KBM-7 (cell line): ENCODE results near the gene IGSF5.
"Not testable (repeated sequence)": the region's sequence is repeated elsewhere in the genome, so short reads cannot be mapped to it uniquely, and the experiment has no call there.

ENCODE experiments used
- DNase-seq: peaks from one replicate; pipeline ENCODE4 v3.0.0-alpha.2; 2015
- in situ Hi-C: fragments of 300-500 bp; cut with MboI; formaldehyde crosslinking; loops from 2 replicates; pipeline ENCODE4 v1.14.3; 2020; ENCODE audit warnings: low sequenced_read_pairs, low pct_unique_long_range_greater_than_20kb, mixed read lengths

Gene IGSF5

DNA sequence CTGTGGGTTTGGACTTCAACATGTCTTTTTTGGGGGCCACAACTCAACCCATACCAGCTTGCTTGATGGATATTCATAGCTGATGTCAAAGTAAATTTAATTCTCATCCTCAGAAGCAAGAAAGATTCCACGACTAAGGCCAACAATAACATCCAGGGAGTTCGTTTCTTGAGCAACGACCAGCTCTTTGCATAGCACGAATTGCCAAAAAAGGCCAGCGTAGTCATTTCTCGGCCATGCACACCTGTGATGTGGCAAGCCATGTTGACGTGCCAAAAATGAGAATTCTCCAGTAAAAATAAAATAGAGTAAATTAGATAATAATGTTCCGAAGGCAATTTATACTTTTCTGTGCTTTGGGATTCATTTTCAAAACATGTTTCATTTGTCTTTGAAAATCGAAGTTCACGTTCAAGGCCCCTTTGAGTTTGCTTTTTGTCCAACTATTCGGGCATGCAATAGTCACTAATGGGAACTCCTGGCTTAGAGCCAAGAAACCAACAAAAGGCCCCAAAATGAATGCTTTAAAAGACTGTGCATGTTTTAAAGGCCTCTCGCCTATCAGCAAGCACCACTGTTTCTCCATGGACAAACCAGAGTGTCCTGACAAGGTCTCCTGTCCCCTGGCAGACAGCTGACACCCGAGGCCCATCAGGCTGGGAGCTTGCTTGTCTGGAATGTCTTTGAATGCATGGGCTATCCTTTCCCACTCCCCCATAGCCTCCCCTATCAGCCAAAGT is 14.4 kb upstream of the IGSF5 start:
- DNase-seq = no peak
- in situ Hi-C loops = no loop called here

DNA sequence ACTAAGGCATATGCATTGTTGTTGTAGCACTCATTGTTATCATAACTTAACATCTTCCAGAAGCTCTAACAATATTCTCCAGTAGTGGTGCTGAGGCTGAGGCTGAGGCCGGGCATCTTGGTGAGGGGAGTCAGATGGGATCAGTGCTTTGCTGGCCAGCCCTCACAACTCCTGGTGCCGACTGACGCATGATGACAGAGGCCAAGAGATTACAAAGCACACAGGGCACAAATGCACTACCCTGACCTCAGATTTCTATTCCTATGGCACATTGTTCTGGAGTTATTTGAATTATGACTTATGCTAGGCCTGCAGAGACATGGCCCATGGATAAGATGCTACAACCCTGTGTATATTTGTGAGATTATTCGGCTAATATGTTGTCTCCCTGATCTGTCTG is 8.3 kb upstream of the IGSF5 start:
- no peak for DNase-seq
- in situ Hi-C loops = no loop called here

DNA sequence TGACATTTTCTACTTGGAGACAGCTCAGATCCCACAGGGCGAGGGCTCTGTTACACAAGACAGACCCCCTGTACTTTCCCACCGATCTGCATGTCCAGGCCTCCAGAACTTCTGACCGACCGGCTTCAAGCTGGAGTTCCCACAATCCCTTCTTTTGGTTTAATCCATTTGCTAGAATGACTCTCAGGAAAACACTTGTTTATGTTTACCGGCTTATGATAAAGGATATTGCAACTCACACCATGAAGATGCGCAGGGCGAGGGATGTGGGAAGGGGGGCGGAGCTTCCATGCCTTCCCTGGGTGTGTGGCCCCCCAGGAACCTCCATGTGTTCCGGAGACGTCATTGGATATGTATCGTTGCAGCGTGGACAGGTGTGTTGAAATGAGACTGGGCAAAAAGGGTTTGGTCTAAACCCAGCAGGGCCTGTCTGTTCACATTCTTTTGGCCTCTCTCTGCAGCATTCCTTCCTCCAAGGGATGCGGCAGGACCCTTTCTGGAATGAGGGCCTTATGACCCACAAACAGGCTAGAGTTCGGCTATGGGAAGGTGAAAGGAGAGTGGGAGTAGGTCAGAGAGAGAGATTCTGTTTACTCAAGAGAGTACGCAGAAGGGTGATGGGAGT is 7.5 kb upstream of the IGSF5 start:
- DNase-seq = no peak
- in situ Hi-C loops = no loop called here

DNA sequence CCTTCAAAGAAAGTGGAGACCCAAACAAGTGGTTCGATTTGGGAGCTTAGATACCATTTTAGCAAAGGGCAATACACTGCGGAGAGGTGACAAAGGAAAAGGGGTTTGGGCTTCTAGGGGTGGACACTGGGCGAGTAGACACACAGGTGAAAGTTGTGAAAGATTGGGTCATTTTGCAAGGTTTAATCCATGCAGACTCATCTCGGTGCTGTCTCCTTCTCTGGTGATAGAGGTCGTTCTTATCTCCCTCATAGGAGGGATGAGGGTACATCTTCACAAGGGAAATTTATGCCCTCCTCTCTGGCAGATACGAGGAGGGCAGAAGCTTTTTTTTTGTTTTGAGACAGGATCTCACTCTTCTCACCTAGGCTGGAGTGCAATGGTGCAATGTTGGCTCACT is 6.4 kb upstream of the IGSF5 start:
- in situ Hi-C loops = no loop called here
- no peak for DNase-seq

DNA sequence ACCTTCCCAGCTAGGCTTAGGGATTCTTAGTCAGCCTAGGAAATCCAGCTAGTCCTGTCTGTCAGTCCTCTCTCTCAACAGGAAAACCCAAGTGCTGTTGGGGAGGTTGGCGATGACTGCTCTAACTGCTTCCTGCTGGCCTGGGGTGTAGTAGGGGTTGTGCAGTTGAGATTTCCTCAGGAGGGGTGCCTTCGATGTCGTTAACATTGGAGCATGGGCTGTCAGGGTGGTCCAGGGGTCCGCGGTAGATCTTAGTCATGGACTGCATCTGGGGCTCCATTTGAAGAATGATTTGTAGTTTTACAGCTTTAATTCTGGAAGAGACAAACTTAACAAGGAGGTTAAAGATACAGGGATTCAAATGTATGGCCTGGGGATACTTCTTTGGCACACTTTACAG is 5.5 kb upstream of the IGSF5 start:
- DNase-seq, in situ Hi-C loops: not testable (repeated sequence)

DNA sequence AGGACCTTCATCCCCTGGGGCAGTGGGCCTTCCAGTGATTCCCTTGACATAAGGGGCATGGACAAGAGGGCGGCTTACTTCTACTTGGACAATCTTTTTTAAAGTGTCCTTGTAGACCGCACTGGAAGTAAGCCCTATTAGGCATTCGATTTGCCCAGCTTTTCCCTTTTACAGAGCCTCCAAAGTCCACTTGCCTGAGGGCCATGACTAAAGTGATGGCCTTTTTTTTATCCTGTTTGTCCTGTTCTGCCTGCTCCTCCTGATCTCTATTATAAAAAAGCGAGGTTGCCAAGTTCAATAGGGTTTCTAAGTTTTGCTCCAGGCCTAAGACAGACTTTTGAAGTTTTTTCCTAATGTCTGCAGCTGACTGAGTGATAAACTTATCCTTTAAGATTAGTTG is 2.4 kb upstream of the IGSF5 start:
- DNase-seq, in situ Hi-C loops: not testable (repeated sequence)

DNA sequence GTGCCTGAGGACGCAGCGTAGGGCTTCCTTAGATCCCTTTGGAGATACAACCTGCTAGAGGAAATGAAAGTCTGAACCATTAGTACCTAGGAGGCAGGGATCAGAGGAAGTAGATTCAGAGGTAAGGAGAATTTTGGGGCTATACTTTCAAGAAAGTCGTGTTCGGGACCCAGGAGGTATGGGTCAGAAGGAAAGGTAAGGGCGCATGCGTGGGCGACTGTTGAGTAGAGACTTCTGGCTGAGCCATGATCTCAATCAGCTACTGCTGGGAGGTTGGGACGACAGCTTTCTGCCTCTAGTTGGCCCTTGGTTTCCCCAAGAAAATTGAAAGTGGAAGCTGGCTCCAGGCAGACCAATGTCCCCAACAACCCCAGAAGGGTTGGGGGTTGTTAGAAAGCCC is 349 bp downstream of the IGSF5 start:
- DNase-seq, in situ Hi-C loops: not testable (repeated sequence)

DNA sequence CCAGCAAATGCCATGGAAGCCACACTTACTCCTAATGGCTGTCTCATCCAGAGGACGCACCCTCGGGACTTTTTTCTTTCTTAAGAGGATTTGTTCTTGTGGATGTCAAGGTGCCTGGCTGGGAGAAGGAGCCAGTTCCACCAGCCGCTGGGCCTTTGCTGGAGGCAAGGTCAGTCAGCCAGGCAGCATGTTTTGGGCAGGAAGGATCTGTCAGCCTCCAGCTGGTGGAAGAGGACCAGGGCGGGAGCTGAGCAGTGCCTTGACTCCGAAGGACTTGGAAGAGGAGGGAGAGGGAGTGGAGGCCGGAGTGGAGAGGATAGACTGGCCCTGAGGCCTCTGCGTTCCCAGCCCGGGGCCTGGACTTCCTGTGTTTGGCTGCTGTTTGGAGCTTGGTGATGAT is 5.7 kb downstream of the IGSF5 start:
- in situ Hi-C loops = no loop called here
- no peak for DNase-seq

DNA sequence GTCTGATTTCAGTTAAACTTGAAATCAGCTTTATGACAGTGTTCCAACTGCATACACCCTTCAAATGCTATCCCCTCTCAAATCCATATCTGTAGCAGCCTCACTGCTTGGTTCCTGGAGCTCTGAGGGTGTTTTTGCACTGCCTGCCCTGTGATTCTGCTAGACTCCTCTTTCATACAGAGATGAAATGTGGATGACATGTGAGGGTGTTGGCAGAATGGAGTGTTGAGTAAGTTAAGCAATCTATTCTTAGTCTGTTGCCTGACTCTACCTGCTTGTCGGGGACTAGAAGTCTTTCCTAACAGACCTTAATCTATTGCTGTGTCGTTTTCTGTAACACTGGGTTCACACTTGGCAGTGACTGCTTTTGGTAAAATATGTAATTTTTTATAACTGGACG is 9.8 kb downstream of the IGSF5 start:
- in situ Hi-C loops = no loop called here
- no peak for DNase-seq

DNA sequence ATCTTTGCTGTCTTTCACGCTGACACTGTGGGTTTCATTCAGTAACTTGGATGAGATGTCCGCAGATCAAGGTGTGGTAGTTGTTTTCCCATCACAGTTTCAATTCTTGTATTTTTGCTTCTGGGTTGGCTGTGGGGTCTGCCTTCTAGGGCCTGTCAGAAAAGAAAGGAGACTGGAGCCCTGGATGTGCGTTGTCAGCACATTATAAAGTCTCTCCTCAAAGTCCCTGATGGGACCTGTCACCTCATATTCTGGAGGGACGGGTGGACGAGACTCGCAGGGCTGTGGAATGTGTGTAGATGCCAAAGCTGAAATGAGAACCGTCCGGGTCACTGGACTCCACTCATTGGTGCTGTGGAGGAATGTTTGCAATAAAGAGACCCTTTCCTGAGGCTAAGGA is 11.3 kb downstream of the IGSF5 start:
- DNase-seq = no peak
- in situ Hi-C loops = no loop called here

DNA sequence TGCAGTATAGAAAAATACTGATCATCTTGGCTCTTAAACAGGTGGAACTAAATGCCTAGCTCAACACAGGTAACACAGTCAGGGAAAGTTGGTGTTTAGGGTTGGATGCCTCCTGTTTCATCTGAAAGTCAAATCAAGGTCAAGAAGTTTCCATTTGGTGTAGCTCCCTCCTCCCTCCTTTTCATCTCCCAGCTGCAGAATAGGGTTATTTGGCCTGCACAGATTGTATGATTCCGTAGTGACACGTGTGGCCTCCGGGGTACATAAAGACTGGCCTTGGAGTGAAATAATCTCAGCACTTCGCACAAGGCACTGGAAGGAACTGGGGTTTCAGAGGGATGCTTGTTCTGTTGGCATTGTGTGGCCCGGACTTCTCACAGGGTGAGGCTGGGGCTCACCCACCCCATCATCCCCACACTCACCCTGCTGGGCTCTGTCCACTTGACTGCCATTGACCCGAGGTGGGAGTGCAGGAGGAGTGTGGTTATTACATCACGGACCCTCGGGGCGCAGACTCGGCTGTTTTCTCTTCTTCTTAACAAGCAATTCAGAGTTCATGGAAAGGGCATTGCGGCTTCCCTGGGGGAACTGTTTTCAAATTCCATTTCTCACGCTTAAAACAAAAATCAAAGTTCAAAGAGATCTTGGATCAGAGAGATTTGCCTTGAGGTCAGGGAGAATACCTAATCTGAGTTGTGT is 18.4 kb downstream of the IGSF5 start:
- in situ Hi-C loops = no loop called here
- DNase-seq = no peak

DNA sequence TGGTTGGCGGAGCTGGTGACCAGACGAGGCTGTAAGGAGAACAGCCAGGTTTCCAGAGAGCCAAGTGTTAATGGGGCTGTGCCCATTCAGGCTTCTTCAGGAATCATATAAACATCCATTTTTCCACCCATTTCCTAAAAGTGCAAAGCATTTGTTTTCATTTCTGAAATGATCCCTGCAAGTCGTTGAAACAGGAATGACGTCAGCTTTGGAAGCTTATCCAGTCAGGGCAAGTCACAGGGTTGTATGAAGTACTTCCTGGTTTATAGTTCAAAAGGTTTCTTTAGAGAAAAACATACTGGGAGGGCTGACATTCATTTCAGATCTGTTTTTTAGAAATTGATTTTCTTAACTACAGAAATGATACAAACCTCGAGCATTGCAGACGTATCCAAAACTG is 29.2 kb downstream of the IGSF5 start:
- in situ Hi-C loops = no loop called here
- no peak for DNase-seq

DNA sequence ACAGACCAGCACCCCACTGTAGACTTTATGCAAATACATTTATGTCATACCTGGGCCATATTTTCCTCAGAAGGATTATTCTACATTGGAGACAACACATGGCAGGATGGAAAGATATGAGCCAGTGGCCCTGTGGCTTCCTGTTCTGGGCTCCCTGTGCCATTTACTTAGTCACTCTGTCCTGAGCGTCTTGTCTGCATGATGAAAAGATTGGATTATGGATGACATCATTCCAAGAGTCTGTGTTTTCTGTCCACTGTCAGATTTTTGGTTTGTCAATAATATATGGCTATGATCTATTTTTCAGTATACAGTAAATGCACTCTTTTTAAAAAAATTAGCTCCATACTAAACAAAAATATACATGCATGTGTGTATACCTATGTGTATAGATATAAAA is 30.8 kb downstream of the IGSF5 start:
- in situ Hi-C loops = no loop called here

DNA sequence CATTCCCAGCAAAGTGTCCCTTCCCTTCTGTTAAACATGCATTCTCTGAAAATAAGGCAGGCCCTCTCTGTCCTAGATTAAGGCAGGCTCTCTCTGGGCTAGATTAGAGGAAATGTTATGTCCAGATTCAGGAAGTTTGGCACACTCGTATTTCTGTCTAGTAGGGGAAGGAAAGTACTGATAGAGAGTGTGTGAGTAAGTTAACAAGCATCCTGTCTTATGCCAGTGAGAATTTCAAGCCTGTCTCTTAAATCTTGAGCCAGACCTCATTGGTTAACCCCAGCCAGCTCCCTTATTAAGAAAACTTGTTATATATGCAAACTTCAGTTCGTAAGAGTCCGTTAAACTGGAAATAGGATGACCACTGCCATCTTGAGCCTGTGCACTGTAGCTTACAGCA is 31.6 kb downstream of the IGSF5 start:
- in situ Hi-C loops = no loop called here
- no peak for DNase-seq

More for the DNA sequence above, 30.8 kb downstream of the IGSF5 start:
- no peak for DNase-seq

DNA sequence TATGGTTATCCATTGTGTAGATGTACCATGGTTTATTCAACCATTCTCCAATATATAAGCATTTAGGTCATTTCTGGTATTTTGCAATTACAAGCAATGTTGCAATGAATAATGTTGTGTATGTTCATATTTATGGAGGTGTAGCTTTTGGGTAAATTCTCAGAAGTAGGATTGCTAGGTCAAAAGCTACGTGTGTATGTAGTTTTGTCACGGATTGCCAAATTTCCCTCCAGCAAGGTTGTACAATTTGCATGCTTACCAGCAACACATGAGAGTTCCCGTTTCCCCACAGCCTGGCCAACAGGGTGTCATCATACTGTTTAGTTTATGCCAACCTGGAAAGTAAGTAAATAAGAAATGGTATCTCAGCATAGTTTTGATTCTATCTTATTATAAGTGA is 36.3 kb downstream of the IGSF5 start:
- DNase-seq = no peak
- in situ Hi-C loops = no loop called here

DNA sequence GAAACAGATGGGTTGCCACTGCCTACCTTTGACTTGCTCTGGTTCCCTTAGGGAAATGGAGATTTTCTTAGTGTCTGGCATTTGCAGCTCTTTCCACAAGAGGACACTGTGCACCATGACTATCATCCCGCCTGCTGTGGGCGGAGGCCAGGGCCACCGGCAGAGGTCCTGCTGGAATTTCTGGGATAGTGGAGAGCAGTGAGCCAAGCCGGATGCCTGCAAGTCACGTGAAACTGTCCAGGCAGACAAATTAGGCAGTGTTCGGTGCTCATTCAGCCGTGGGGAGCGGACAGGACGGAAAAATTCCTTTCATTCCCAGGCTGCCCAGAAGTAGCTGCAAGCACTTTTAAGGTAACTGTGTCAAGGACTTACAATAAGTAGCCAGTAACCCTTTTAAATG is 43.4 kb downstream of the IGSF5 start:
- peak; percentile 11 for DNase-seq
- in situ Hi-C loops = no loop called here

DNA sequence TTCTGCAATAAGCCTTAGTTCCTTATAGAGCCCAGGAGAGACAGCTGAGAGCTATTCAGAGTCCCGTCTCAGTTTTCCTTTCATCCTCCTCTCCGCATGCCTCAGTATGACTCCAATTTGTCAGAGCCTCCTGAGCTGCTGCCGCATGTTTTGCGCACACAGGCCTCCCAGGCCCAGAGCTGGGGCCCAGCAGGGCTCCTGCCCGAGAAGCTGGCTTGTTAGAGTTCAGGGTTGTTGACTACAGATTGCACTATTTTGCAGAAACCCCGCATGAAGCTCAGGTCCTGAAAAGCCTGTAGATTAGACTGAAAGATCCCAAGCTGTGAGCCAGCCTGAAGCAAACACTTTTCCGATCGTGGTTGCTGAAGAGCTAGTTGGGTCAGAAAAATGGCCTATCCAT is 51.5 kb downstream of the IGSF5 start:
- DNase-seq = no peak
- in situ Hi-C loops = no loop called here

DNA sequence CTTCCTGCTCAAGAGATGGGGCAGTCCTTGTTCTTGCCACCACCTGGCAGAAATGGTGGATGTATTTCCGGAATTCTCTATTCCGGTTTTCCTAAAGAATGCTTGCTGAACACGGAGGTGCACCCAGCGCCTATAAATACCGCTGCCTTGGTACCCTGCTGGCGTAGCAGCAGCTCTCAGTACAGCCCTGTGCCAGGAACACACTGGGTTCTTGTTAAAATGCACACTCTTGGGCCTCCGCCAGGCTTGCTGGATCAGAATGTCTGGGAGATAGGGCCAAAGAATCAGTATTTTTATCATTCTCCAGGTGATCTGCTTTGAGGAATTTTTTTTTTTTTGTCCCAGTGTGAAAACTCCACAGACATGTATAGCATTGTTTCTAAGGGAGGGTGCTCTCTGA is 54.2 kb downstream of the IGSF5 start:
- in situ Hi-C loops = no loop called here
- DNase-seq = no peak

DNA sequence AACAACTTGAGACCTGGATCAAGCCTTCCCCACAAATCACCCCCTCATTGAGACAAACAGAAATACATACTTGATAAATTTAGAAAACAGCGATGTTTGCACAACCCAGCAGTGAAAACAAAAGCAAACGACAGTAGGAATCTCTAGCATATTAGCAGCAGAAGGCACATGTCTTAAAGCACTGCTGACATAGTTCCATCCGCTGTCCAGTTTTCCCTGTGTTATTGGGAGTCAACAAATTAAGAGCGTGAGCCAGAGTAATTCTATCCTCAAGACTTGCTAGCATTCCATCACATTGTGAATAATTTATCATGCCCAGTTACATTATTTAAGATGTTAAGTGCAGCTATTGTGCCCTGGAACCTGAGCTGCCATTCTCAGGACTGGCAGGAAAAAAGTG is 55.3 kb downstream of the IGSF5 start:
- DNase-seq = no peak
- in situ Hi-C loops = no loop called here

DNA sequence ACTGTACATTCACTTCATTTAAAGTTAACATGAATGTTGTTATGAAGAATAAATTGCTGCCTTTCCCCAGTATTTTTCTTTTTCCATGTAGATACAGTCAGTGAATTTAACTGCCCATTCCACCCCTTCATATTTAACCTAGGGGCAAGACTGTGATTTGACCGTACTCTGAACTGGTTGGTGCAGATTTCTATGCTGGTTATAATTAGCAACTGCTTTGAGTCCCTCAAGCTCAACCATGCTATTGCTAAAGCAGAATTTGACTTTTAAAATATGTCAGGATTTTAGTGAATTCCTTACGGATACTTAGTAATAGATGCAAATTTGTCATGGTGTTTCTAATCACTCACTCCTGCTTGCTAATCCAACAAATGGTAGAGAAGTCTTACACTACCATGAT is 57.2 kb downstream of the IGSF5 start:
- no peak for DNase-seq
- in situ Hi-C loops = no loop called here

DNA sequence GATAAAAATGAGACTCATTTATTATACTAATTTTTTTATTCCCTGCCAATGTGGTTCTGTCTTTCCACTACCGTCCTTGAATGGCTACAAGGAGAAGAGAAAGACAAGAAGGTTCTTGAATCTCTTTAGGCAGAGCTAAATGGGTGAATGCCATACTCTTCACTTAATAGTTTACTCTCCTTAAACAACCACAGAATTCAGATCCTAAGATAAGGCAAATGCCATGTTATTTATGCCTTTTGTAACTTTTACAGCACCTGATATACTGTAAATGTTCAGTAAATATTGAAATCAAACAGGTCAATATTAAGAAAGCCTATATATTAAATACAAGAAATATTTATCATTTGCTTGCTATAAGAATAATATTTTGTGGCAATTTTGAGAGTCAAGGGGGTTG is 58.4 kb downstream of the IGSF5 start:
- in situ Hi-C loops = no loop called here
- DNase-seq = no peak
